ENCODE results near the gene ZNF541. TPM values are rescaled to one million over a fixed set of nuclear protein-coding genes. Genes with fewer than 3 reads are reported as not detected.

The ZNF541 gene
- total RNA-seq, 1 donor from 2014 or later = not detected

GRCh38 chr19:47541518-47541917 is 31.4 kb downstream of the ZNF541 start:
- no peak for TF ChIP-seq CTCF (conservative IDR thresholded peaks at IDR 0.05; ENCODE audit: low read depth, low read length)
- DNase-seq (ENCODE audit: low read depth) = no peak
- H3K4me3 ChIP-seq (ENCODE audit: low read depth, low read length) = no peak overlapping the region

GRCh38 chr19:47540748-47541147 is 32.2 kb downstream of the ZNF541 start:
- TF ChIP-seq CTCF (conservative IDR thresholded peaks at IDR 0.05; ENCODE audit: low read depth, low read length) = peak; percentile 58
- DNase-seq (ENCODE audit: low read depth) = no peak
- no peak overlapping the region for H3K4me3 ChIP-seq (ENCODE audit: low read depth, low read length)

- no peak for TF ChIP-seq CTCF (conservative IDR thresholded peaks at IDR 0.05; ENCODE audit: low read depth, low read length)
Measured at GRCh38 chr19:47539747-47540311, 33.1 kb downstream of the ZNF541 start.

GRCh38 chr19:47538812-47539211 is 34.1 kb downstream of the ZNF541 start:
- no peak overlapping the region for H3K4me3 ChIP-seq (ENCODE audit: low read depth, low read length)
- DNase-seq (ENCODE audit: low read depth) = no peak
- no peak for TF ChIP-seq CTCF (conservative IDR thresholded peaks at IDR 0.05; ENCODE audit: low read depth, low read length)

More at GRCh38 chr19:47539747-47540311, 33.1 kb downstream of the ZNF541 start:
- no peak for DNase-seq (ENCODE audit: low read depth)
- no peak overlapping the region for H3K4me3 ChIP-seq (ENCODE audit: low read depth, low read length)

GRCh38 chr19:47537493-47537892 is 35.5 kb downstream of the ZNF541 start:
- TF ChIP-seq CTCF (conservative IDR thresholded peaks at IDR 0.05; ENCODE audit: low read depth, low read length) = no peak
- DNase-seq (ENCODE audit: low read depth) = no peak
- no peak overlapping the region for H3K4me3 ChIP-seq (ENCODE audit: low read depth, low read length)

- H3K4me3 ChIP-seq (ENCODE audit: low read depth, low read length) = no peak overlapping the region
- no peak for TF ChIP-seq CTCF (conservative IDR thresholded peaks at IDR 0.05; ENCODE audit: low read depth, low read length)
- no peak for DNase-seq (ENCODE audit: low read depth)
Measured at GRCh38 chr19:47534628-47535027, 38.3 kb downstream of the ZNF541 start.

- no peak for TF ChIP-seq CTCF (conservative IDR thresholded peaks at IDR 0.05; ENCODE audit: low read depth, low read length)
- no peak for DNase-seq (ENCODE audit: low read depth)
- no peak overlapping the region for H3K4me3 ChIP-seq (ENCODE audit: low read depth, low read length)
Measured at GRCh38 chr19:47531640-47532387, 41.1 kb downstream of the ZNF541 start.
